ENCODE data around the gene SYNGR3.

SYNGR3 gene

DNA sequence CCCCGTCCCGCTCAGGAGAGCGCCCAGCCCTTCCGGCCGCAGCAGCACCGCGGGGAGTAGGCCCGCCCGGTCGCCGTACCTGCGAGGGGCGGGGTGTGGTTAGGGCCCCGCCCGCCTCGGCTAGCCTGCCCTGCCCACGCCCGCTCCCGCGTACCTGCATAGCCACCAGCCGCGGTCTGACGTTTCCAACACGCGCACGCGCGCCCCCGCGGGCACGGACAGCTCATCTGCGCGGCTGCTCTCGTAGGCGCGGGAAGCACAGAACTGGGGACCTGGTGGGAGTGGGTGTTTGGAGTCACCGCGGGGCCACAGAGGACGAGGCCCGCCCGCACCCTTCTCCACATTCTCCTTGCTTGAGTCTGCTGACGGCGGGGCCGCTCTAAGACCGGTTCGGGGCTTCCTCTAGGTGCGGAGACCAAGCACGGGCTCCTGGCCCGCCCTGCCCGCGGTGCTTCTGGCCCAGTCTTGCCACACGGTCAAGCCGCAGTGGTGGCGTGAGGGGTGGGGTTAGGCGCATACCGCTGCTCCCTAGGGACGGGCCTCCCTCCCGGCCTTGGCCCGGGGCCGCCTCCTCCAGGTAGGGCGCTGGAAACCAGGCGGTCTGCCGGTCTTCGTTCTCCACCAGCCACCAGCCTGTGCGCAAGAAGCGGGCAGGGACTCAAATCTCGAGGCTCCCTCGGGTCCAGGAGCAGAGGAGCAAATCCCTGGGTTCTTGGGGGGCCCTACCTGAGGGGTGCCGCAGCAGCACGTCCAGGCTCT is 10.3 kb upstream of the SYNGR3 start:
- no peak for DNase-seq (ENCODE audit: low read depth, low spot score)
- peak overlapping the region; percentile 25; the same call in 1 of the 2 replicates for H3K4me3 ChIP-seq (ENCODE audit: low read length)
- WGBS (ENCODE audit: insufficient coverage, insufficient read length), result no CpG with 5 or more reads among the region's 70 CpGs
- peaks cover 3% of the 10 kb centered on the region; the same call in 1 of the 2 replicates for H3K4me1 ChIP-seq (ENCODE audit: control insufficient read depth, insufficient read depth, low read length)
- no peak overlapping the region for H3K27ac ChIP-seq (ENCODE audit: low read length)
- peaks cover 37% of the 10 kb centered on the region for H3K36me3 ChIP-seq (ENCODE audit: control insufficient read depth, insufficient read depth, low read length)
- H3K27me3 ChIP-seq (ENCODE audit: control insufficient read depth, insufficient read depth, low read length), result peaks cover 11% of the 10 kb centered on the region; the same call in 1 of the 2 replicates
- H3K9me3 ChIP-seq (ENCODE audit: control insufficient read depth, insufficient read depth, low read length), result no peaks in the 10 kb centered on the region

DNA sequence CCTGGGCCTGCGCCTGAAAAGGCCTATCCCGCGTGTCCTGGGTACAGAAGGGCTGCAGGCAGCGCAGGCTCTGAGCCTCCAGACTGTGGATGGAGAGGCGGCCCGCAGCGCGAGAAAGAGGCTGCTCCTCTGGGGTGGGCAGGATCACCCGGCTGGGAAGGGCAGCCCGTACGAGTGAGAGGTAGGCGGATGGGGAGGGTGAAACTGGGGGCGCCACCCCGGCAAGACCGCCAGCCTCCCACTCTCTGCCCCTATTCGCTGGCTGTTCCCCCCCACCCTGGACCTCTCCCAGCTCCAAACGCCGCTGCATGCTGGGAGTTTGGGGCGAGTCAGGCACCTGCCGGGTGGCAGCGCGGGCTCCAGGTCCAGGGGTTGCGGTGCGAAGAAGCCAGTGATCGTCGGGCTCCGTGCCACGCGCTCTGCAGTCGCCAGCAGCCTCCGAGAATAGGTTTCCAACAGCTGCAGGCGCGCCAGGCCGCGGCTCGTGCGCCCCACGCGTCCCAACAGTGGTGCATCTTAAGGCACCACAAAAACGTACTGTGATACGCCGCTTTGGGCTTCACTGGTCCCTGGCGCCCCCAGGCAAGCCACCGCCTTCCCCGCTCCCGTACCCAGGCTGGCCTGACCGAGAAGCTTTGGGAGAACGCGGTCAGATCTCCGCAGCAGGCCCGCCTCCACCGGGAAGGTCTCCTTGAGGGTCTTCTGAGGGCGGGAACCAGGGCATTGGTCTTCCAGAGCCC is 9.6 kb upstream of the SYNGR3 start:
- H3K4me1 ChIP-seq (ENCODE audit: control insufficient read depth, insufficient read depth, low read length), result peaks cover 3% of the 10 kb centered on the region; the same call in 1 of the 2 replicates
- no peaks in the 10 kb centered on the region for H3K9me3 ChIP-seq (ENCODE audit: control insufficient read depth, insufficient read depth, low read length)
- H3K36me3 ChIP-seq (ENCODE audit: control insufficient read depth, insufficient read depth, low read length), result peaks cover 30% of the 10 kb centered on the region
- no peak overlapping the region for H3K27ac ChIP-seq (ENCODE audit: low read length)
- H3K27me3 ChIP-seq (ENCODE audit: control insufficient read depth, insufficient read depth, low read length), result peaks cover 11% of the 10 kb centered on the region; the same call in 1 of the 2 replicates
- H3K4me3 ChIP-seq (ENCODE audit: low read length), result peak overlapping the region; percentile 25; the same call in 1 of the 2 replicates
- whole genome bisulfite sequencing (ENCODE audit: insufficient coverage, insufficient read length), result no CpG with 5 or more reads among the region's 53 CpGs
- DNase-seq (ENCODE audit: low read depth, low spot score), result no peak

DNA sequence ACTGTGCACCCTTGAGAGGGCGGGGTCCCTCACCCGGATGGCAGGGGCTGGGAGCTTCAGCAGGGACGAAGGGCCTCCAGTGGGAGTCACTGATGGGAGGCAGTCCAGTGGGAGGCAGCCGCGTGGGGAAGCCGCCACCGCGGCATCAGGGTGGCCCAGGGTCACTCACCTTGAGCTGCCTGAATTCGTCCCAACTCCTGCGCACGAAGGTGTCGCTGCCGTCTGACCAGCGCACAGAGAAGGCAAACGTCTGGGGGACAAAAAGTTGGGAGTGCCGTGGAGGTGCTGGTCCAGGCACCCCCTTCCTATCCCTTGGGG is 9.0 kb upstream of the SYNGR3 start:
- peaks cover 11% of the 10 kb centered on the region; the same call in 1 of the 2 replicates for H3K27me3 ChIP-seq (ENCODE audit: control insufficient read depth, insufficient read depth, low read length)
- H3K27ac ChIP-seq (ENCODE audit: low read length), result no peak overlapping the region
- H3K36me3 ChIP-seq (ENCODE audit: control insufficient read depth, insufficient read depth, low read length), result peaks cover 28% of the 10 kb centered on the region
- no peak overlapping the region for H3K4me3 ChIP-seq (ENCODE audit: low read length)
- DNase-seq (ENCODE audit: low read depth, low spot score), result no peak
- H3K4me1 ChIP-seq (ENCODE audit: control insufficient read depth, insufficient read depth, low read length), result peaks cover 3% of the 10 kb centered on the region; the same call in 1 of the 2 replicates
- no CpG with 5 or more reads among the region's 16 CpGs for WGBS (ENCODE audit: insufficient coverage, insufficient read length)
- H3K9me3 ChIP-seq (ENCODE audit: control insufficient read depth, insufficient read depth, low read length), result no peaks in the 10 kb centered on the region

DNA sequence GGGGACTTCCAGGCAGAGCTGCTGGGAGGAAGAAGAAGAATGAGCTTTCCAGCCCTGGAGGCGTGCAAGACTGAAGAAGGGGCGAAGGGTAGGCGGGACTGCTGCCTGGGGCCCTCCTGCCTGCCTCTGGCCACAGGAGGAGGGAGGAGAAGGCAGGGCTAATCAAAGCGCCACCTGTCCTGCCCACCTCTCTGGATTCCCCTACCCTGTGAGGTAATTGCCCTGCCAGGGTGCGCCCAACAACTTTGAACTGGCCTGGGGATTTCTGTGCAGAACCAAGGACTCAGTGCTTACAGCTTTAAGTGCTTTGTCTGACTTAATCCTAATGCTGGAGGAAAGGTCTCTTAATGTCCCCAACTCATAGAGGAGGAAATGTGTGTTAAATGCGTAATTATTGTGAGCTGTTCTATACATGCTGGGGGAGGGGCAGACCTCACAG is 8.4 kb upstream of the SYNGR3 start, which contains the start of gene NOXO1:
TSS of gene NOXO1 (minus strand) at position 72 of the 439 bp plus-strand sequence. CDS start 290 bp downstream, outside the sequence.
- H3K27ac ChIP-seq (ENCODE audit: low read length), result no peak within 1 kb of the TSS
- peaks cover 26% of the 10 kb centered on the region for H3K36me3 ChIP-seq (ENCODE audit: control insufficient read depth, insufficient read depth, low read length)

DNA sequence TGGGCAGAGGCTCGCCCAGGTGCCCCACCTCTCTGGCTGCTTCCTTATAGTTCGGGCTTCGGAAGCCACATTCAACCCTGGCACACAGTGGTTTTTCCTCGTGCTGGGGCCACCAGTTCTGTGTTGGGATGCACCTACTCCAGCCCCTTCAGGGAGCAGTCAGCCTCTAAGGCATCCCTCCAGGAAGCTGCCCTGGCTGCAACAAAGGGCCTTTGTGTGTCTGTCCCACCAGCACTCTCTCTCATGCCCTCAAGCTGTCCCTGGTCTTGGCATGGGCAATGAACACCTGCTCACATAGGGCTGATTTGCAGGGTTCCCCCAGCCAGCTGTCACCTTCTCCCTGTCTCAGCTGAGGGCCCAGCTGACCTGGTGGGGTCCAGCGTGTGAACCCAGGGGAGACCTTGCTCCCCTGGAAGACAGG is 7.7 kb upstream of the SYNGR3 start:
- no peak overlapping the region for H3K4me3 ChIP-seq (ENCODE audit: low read length)
- peaks cover 21% of the 10 kb centered on the region for H3K36me3 ChIP-seq (ENCODE audit: control insufficient read depth, insufficient read depth, low read length)
- no CpG with 5 or more reads among the region's 5 CpGs for WGBS (ENCODE audit: insufficient coverage, insufficient read length)
- peaks cover 11% of the 10 kb centered on the region; the same call in 1 of the 2 replicates for H3K27me3 ChIP-seq (ENCODE audit: control insufficient read depth, insufficient read depth, low read length)
- no peak overlapping the region for H3K27ac ChIP-seq (ENCODE audit: low read length)
- no peak for DNase-seq (ENCODE audit: low read depth, low spot score)
- H3K9me3 ChIP-seq (ENCODE audit: control insufficient read depth, insufficient read depth, low read length), result no peaks in the 10 kb centered on the region
- H3K4me1 ChIP-seq (ENCODE audit: control insufficient read depth, insufficient read depth, low read length), result peaks cover 3% of the 10 kb centered on the region; the same call in 1 of the 2 replicates

More for the DNA sequence above, 8.4 kb upstream of the SYNGR3 start, which contains the start of gene NOXO1:
- DNase-seq (ENCODE audit: low read depth, low spot score), result no peak
- H3K4me3 ChIP-seq (ENCODE audit: low read length), result peak within 1 kb of the TSS; percentile 25; the same call in 1 of the 2 replicates
- WGBS (ENCODE audit: insufficient coverage, insufficient read length), result no CpG with 5 or more reads among the region's 6 CpGs
- H3K27me3 ChIP-seq (ENCODE audit: control insufficient read depth, insufficient read depth, low read length), result peaks cover 11% of the 10 kb centered on the region; the same call in 1 of the 2 replicates
- H3K9me3 ChIP-seq (ENCODE audit: control insufficient read depth, insufficient read depth, low read length), result no peaks in the 10 kb centered on the region
- H3K4me1 ChIP-seq (ENCODE audit: control insufficient read depth, insufficient read depth, low read length), result peaks cover 3% of the 10 kb centered on the region; the same call in 1 of the 2 replicates

DNA sequence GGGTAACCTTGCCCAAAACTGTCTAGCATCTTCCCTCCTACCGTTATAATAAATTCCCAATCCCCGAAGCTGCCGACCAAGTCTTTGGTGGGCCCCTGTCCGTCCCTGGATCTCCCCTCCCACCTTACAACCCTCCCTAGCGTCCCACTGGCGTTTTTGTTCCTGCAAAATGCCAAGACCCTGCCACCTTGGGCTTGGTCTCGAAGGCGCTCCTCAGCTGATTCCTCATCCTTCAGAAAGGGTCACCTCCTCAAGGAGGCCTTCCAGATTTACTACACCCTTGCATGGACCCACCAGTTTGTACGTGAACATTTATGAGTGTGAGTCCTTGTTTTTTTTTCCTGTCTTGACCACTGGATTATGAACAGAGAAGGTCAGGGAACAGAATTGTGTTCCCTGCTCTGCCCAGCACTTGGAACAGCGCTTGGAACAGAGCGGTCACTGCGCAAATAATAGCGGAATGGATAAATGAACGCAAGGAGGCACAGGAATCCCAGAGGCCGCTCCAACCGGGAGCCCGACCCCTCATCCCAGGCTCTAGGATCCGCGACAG is 6.7 kb upstream of the SYNGR3 start:
- H3K4me3 ChIP-seq (ENCODE audit: low read length), result no peak overlapping the region; the same call in 1 of the 2 replicates
- DNase-seq (ENCODE audit: low read depth, low spot score), result no peak
- H3K27ac ChIP-seq (ENCODE audit: low read length), result no peak overlapping the region

DNA sequence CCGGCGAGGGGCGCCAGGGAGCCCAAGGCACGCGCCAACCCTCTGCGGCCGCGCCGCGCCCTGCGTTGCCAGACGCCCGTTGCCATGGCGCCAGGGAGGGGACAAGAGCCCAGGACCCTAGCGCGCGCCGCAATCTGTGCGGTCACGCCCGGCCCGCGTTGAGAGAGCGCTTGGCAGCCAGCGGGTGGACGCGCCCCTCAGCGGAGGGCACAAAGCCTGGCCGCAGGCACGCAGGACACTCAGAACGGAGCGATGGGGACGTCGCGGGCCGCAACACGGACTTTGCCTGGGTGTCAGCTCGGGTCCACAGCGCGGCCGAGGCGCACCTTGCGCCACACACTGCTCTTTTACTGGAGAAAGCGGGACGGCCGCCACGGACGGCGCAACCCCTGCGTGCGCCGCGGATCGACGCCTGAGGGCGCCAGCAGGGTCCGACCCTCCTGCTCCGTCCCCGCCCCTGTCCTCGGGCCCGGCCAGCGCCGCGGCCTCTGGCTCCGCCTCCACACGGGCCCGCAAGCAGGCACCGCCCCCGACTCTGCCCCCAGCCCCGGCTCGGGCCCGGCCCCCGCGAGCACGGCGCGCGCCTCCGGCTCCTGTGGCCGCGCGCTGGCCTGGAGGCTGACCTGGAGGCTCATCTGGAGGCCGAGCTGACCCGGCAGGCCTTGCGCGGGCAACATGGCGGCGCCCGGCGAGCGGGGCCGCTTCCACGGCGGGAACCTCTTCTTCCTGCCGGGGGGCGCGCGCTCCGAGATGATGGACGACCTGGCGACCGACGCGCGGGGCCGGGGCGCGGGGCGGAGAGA is 6.0 kb upstream of the SYNGR3 start, which contains the start of gene GFER:
TSS of gene GFER (plus strand) at position 650 of the 803 bp plus-strand sequence. CDS start at position 676, 26 bp downstream.
- H3K27me3 ChIP-seq (ENCODE audit: control insufficient read depth, insufficient read depth, low read length), result peaks cover 11% of the 10 kb centered on the region; the same call in 1 of the 2 replicates
- DNase-seq (ENCODE audit: low read depth, low spot score), result peak; percentile 78
- H3K9me3 ChIP-seq (ENCODE audit: control insufficient read depth, insufficient read depth, low read length), result no peaks in the 10 kb centered on the region
- 0 out of 2 replicates have a peak, but pooled peaks cover 3% of the 10 kb centered on the region for H3K4me1 ChIP-seq (ENCODE audit: control insufficient read depth, insufficient read depth, low read length)
- peak within 1 kb of the TSS; percentile 68 for H3K4me3 ChIP-seq (ENCODE audit: low read length)
- no peak within 1 kb of the TSS for H3K27ac ChIP-seq (ENCODE audit: low read length)
- peaks cover 9% of the 10 kb centered on the region for H3K36me3 ChIP-seq (ENCODE audit: control insufficient read depth, insufficient read depth, low read length)
- no CpG with 5 or more reads among the region's 109 CpGs for WGBS (ENCODE audit: insufficient coverage, insufficient read length)

More for the DNA sequence above, 6.7 kb upstream of the SYNGR3 start:
- Histone ChIP-seq H3K27me3 (ENCODE audit: control insufficient read depth, insufficient read depth, low read length) (peaks cover 11% of the 10 kb centered on the region; the same call in 1 of the 2 replicates), H3K9me3 (ENCODE audit: control insufficient read depth, insufficient read depth, low read length) (no peaks in the 10 kb centered on the region), H3K4me1 (ENCODE audit: control insufficient read depth, insufficient read depth, low read length) (peaks cover 3% of the 10 kb centered on the region; the same call in 1 of the 2 replicates), H3K36me3 (ENCODE audit: control insufficient read depth, insufficient read depth, low read length) (peaks cover 10% of the 10 kb centered on the region)
- no CpG with 5 or more reads among the region's 19 CpGs for WGBS (ENCODE audit: insufficient coverage, insufficient read length)

DNA sequence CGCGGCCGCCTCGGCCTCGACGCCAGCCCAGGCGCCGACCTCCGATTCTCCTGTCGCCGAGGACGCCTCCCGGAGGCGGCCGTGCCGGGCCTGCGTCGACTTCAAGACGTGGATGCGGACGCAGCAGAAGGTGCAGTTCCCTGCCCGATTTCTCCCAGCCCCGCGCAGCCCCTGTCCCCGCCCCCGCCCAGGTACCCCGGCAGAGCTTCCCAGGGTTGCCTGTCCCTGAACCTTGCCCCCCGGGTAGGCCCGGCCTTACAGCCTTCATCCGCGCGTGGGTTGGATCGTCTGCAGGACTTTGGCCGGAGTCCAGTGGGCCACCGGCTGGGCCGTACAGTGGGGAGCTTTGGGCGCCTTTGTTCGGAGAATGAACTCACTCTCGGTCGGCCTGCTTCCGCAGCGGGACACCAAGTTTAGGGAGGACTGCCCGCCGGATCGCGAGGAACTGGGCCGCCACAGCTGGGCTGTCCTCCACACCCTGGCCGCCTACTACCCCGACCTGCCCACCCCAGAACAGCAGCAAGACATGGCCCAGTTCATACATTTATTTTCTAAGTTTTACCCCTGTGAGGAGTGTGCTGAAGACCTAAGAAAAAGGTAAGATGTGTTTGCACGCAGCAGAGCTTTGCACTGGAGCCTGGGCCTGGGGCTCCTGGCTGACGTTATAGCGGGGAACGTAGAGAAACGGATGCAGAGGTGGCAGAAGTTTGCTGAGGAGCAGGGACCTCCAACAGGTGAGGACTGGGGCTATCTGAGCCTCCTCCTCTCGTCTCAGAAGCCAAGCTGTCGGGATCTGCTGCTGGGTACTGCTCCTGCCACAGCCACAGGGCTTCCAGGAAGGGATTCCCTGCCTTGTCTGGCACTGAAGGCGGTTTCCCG is 5.2 kb upstream of the SYNGR3 start:
- H3K4me3 ChIP-seq (ENCODE audit: low read length), result peak overlapping the region; percentile 68
- no peaks in the 10 kb centered on the region for H3K9me3 ChIP-seq (ENCODE audit: control insufficient read depth, insufficient read depth, low read length)
- WGBS (ENCODE audit: insufficient coverage, insufficient read length), result no CpG with 5 or more reads among the region's 58 CpGs
- H3K36me3 ChIP-seq (ENCODE audit: control insufficient read depth, insufficient read depth, low read length), result peaks cover 9% of the 10 kb centered on the region
- no peak for DNase-seq (ENCODE audit: low read depth, low spot score)
- H3K4me1 ChIP-seq (ENCODE audit: control insufficient read depth, insufficient read depth, low read length), result peaks cover 7% of the 10 kb centered on the region; the same call in 1 of the 2 replicates
- H3K27me3 ChIP-seq (ENCODE audit: control insufficient read depth, insufficient read depth, low read length), result peaks cover 11% of the 10 kb centered on the region; the same call in 1 of the 2 replicates
- no peak overlapping the region for H3K27ac ChIP-seq (ENCODE audit: low read length)
